ENCODE data around the gene FNDC3A. TPM values are rescaled to one million over a fixed set of nuclear protein-coding genes. Genes with fewer than 3 reads are reported as not detected.

Gene FNDC3A
- total RNA-seq, 1 donor from 2014 or later: 22.7 TPM

GRCh38 chr13:49220856-49221589 lies 245.3 kb downstream of the FNDC3A start:
- TF ChIP-seq, protein P1, sequence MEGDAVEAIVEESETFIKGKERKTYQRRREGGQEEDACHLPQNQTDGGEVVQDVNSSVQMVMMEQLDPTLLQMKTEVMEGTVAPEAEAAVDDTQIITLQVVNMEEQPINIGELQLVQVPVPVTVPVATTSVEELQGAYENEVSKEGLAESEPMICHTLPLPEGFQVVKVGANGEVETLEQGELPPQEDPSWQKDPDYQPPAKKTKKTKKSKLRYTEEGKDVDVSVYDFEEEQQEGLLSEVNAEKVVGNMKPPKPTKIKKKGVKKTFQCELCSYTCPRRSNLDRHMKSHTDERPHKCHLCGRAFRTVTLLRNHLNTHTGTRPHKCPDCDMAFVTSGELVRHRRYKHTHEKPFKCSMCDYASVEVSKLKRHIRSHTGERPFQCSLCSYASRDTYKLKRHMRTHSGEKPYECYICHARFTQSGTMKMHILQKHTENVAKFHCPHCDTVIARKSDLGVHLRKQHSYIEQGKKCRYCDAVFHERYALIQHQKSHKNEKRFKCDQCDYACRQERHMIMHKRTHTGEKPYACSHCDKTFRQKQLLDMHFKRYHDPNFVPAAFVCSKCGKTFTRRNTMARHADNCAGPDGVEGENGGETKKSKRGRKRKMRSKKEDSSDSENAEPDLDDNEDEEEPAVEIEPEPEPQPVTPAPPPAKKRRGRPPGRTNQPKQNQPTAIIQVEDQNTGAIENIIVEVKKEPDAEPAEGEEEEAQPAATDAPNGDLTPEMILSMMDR (IDR thresholded peaks at IDR 0.05): no peak
- intact Hi-C loops (cut with DNase I): no loop called here
- no peaks in the 10 kb centered on the region for H3K4me1 ChIP-seq
- peaks cover 7% of the 10 kb centered on the region for H3K27me3 ChIP-seq
- H3K36me3 ChIP-seq: no peaks in the 10 kb centered on the region
- DNase-seq (ENCODE audit: low spot score in 2 of 2): no peak
- H3K4me3 ChIP-seq: peak overlapping the region; percentile 54 to 55
- no peak overlapping the region for H3K27ac ChIP-seq
- no peaks in the 10 kb centered on the region for H3K9me3 ChIP-seq

DNA sequence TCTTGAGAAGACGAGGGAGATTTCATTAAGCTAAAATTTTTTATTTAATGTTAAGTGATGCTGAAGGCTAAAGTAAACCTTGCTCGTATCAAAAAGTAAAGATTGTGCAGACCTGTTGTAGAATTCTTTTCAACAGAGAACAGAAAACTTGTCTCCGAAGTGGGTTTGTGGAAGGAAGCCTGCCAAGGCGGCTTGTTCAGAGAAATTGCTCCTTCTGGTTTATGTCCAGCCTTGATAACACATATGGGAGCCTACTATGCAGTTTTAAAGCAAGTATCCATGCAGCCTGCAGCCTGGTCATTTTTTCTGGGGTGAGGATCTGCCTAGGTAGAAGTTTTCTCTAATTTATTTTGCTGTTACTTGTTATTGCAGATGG lies 245.9 kb downstream of the FNDC3A start:
- peaks cover 7% of the 10 kb centered on the region for H3K27me3 ChIP-seq
- H3K9me3 ChIP-seq: no peaks in the 10 kb centered on the region
- TF ChIP-seq, protein P1 (IDR thresholded peaks at IDR 0.05): no peak
- H3K4me1 ChIP-seq: no peaks in the 10 kb centered on the region
- intact Hi-C loops (cut with DNase I): no loop called here
- H3K4me3 ChIP-seq: no peak overlapping the region
- no peak for DNase-seq (ENCODE audit: low spot score in 2 of 2)
- no peaks in the 10 kb centered on the region for H3K36me3 ChIP-seq
- H3K27ac ChIP-seq: no peak overlapping the region

GRCh38 chr13:49225223-49226042 lies 249.7 kb downstream of the FNDC3A start:
- intact Hi-C loops (cut with DNase I): no loop called here
- Histone ChIP-seq H3K27ac (no peak overlapping the region), H3K9me3 (no peaks in the 10 kb centered on the region), H3K36me3 (no peaks in the 10 kb centered on the region), H3K4me1 (no peaks in the 10 kb centered on the region), H3K4me3 (no peak overlapping the region), H3K27me3 (peaks cover 5% of the 10 kb centered on the region)
- no peak for DNase-seq (ENCODE audit: low spot score in 2 of 2)
- TF ChIP-seq, protein P1 (IDR thresholded peaks at IDR 0.05): no peak

- Histone ChIP-seq H3K9me3 (no peaks in the 10 kb centered on the region), H3K27me3 (no peaks in the 10 kb centered on the region), H3K36me3 (no peaks in the 10 kb centered on the region), H3K4me1 (no peaks in the 10 kb centered on the region), H3K27ac (no peak overlapping the region), H3K4me3 (no peak overlapping the region)
- DNase-seq (ENCODE audit: low spot score in 2 of 2): no peak
- intact Hi-C loops (cut with DNase I): no loop called here
- TF ChIP-seq, protein P1 (IDR thresholded peaks at IDR 0.05): no peak
Measured at GRCh38 chr13:49226613-49227012, 250.9 kb downstream of the FNDC3A start.

- Histone ChIP-seq H3K4me1 (no peaks in the 10 kb centered on the region), H3K9me3 (no peaks in the 10 kb centered on the region), H3K36me3 (no peaks in the 10 kb centered on the region), H3K4me3 (no peak overlapping the region), H3K27me3 (no peaks in the 10 kb centered on the region), H3K27ac (no peak overlapping the region)
- TF ChIP-seq, protein P1 (IDR thresholded peaks at IDR 0.05): no peak
- DNase-seq (ENCODE audit: low spot score in 2 of 2): no peak
- intact Hi-C loops (cut with DNase I): no loop called here
Measured at GRCh38 chr13:49234741-49235140, 259.0 kb downstream of the FNDC3A start.
